Ovary (tissue), 9 donors: Measurements from ENCODE around the gene UBTD1. TPM values are rescaled to one million over a fixed set of nuclear protein-coding genes. Genes with fewer than 3 reads are reported as not detected.

Experiments used
- DNase-seq, 5 donors: peaks; one replicate each; pipeline ENCODE4 v3.0.0-alpha.2; 2019 to 2020
- H3K27ac ChIP-seq, 2 donors: fragments of 200-600 bp; one replicate each; pipeline versions ENCODE4 v1.5.1 to v1.8.0; 2019 to 2022
- H3K27me3 ChIP-seq: fragments of 200-600 bp; one replicate; pipeline ENCODE4 v1.8.0; 2022
- H3K36me3 ChIP-seq: fragments of 200-600 bp; sonication (generic); one replicate; pipeline ENCODE4 v1.5.1; 2019
- H3K4me1 ChIP-seq: one replicate; pipeline ENCODE4 v1.8.1; 2013; ENCODE audit warnings: mild to moderate bottlenecking, moderate library complexity; ENCODE audit not compliant: insufficient read depth
- H3K4me3 ChIP-seq: fragments of 200-600 bp; sonication (generic); one replicate; pipeline ENCODE4 v1.5.1; 2017
- H3K9me3 ChIP-seq, 2 donors: fragments of 200-600 bp in 1 of 2; sonication (generic) in 1 of 2; one replicate each; pipeline versions ENCODE4 v1.5.1 to v1.8.1; 2013 to 2019; ENCODE audit warnings: mild to moderate bottlenecking in 1 of 2, moderate library complexity in 1 of 2
- EP300 ChIP-seq: sonication (generic); formaldehyde crosslinking; IDR thresholded peaks from one replicate; pipeline ENCODE4 v1.6.1; 2017; ENCODE audit warnings: antibody characterized with exemption
- POLR2A ChIP-seq: fragments of 450-650 bp; IDR thresholded peaks from one replicate; pipeline ENCODE4 v1.6.1; 2017; ENCODE audit warnings: antibody characterized with exemption, mild to moderate bottlenecking, moderate library complexity
- WGBS, 3 donors: extraction: QIAGEN DNeasy Blood & Tissue Kit in 1 of 3; methylation state at CpG; one replicate each; pipeline versions ENCODE4 v1.1.5 to v1.1.7; 2013 to 2017; 5-methylcytosine and 5-hydroxymethylcytosine counted together
- intact Hi-C, 4 donors: fragments of 100-400 bp; cut with DNase I; formaldehyde crosslinking; loops; one replicate each; pipeline versions ENCODE4 v1.11.0 to v1.15.1; 2022 to 2023
- polyA plus RNA-seq, 2 donors: library from polyadenylated mRNA; stranded (reverse); fragments of 200-250 nt in 1 of 2; fragments of 350-450 nt in 1 of 2; fragmentation: Illumina TruSeq in 1 of 2; extraction: RNeasy Lipid Tissue Mini Kit (QIAGEN cat#74804) in 1 of 2; gene quantifications; one replicate each; pipeline ENCODE4 v1.2.3, GENCODE V29; 2013 to 2014
- total RNA-seq, 7 donors: library from RNA; depleted of rRNA in 2 of 7; stranded (reverse); fragments of >200 nt in 2 of 7; fragmentation: NEBNext Ultra II Directional in 3 of 7; extraction: Animal tissue kit (Norgen Biotek cat#: 25700) in 3 of 7; gene quantifications; one replicate each; pipeline versions ENCODE4 v1.1.0 to v1.2.4, GENCODE V29; 2016 to 2023
- TF ChIP-seq, protein P1 (sequence below), 3 donors: fragments of 450-650 bp in 2 of 3; fragments of 200-600 bp in 1 of 3; IDR thresholded peaks; one replicate each; pipeline versions ENCODE4 v1.5.1 to v1.8.0; 2016 to 2022; ENCODE audit warnings: antibody characterized with exemption in 3 of 3, mild to moderate bottlenecking in 1 of 3
- donor health status: DM: no; HTN: no; CAD: no; lungs with moderate emphysema.
- donor health status: DM: no; HTN: no; CAD: no.
- donor health status: Bipolar disorder and iron deficiency.
- donor health status: DM: yes; HTN: yes; CAD: no.
- donor health status: DM: no; HTN: no; CAD: no.
- donor health status: DM: yes; HTN: yes; CAD: no.

Gene UBTD1
- total and polyA plus RNA-seq, 9 donors = 0.20 to 15.2 (median 11.5) TPM

DNA sequence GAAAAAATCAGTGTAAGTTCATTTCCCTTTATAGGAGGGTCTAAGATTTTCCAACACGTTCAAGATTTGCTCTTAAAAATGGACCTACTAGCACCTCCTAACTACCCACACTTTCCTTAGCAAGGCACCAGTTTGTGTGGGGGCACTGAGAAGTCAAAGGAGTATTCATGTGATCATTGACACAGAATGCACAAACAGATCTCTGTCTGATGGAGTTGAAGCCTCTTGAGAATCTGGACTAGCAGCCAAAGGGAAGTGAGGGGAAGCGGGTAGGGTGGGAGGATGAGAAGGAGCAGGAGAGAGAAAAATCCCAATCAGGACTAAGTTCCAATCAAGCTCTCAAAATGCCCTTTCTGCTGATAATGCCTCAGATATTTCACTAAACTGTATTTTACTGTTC is 4.6 kb upstream of the UBTD1 start:
- Histone ChIP-seq H3K27me3 (no peaks in the 10 kb centered on the region), H3K4me3 (no peak overlapping the region), H3K27ac (no peak overlapping the region), H3K9me3 (no peaks in the 10 kb centered on the region), H3K4me1 (peaks cover 6% of the 10 kb centered on the region), H3K36me3 (no peaks in the 10 kb centered on the region)
- WGBS, 3 donors = 29 to 50% (median 38%) methylated on average over 2 of the region's 2 CpGs
- intact Hi-C loops = loop anchor here in 1 of 4 donors (10.0 kb wide), 1 partner anchor 51 kb away; no protein-coding TSS in a partner anchor
- TF ChIP-seq POLR2A = no peak
- no peak for DNase-seq

DNA sequence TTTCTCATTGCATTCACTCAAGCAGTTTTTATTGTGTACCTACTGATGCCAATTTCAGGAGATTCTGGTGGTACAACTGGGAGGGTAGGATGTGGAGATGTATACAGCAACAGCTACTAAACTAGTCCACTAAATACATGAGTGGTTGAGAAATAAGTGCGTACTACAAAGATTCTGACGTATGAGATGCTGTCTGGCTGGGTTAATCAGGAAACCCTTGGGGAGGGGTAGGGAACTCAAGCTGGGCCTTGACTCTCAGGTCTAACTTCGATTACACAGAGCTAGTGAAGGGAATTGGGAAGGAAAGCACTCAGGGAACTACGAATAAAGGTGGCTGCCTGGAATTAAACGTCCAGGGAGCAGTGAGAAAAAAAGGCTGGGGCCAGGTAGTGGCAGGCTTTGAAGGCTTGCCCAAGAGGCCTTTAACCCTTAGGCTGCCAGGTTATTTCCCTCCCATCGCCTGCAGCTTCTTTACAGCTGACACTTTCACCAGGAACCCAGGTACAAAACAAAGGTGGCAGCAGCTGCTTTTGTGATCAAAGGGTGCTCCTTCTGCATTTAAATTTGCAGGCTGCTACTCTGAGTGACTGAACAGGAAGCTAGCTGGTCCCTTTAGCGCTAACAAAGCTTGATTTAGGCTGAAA is 3.7 kb upstream of the UBTD1 start:
- intact Hi-C loops = loop anchor here in 1 of 4 donors (10.0 kb wide), 1 partner anchor 50 kb away; no protein-coding TSS in a partner anchor
- H3K36me3 ChIP-seq = no peaks in the 10 kb centered on the region
- DNase-seq = no peak
- H3K9me3 ChIP-seq = no peaks in the 10 kb centered on the region
- peaks cover 5% of the 10 kb centered on the region for H3K4me1 ChIP-seq
- TF ChIP-seq POLR2A = no peak
- no peak for TF ChIP-seq EP300
- TF ChIP-seq, protein P1, sequence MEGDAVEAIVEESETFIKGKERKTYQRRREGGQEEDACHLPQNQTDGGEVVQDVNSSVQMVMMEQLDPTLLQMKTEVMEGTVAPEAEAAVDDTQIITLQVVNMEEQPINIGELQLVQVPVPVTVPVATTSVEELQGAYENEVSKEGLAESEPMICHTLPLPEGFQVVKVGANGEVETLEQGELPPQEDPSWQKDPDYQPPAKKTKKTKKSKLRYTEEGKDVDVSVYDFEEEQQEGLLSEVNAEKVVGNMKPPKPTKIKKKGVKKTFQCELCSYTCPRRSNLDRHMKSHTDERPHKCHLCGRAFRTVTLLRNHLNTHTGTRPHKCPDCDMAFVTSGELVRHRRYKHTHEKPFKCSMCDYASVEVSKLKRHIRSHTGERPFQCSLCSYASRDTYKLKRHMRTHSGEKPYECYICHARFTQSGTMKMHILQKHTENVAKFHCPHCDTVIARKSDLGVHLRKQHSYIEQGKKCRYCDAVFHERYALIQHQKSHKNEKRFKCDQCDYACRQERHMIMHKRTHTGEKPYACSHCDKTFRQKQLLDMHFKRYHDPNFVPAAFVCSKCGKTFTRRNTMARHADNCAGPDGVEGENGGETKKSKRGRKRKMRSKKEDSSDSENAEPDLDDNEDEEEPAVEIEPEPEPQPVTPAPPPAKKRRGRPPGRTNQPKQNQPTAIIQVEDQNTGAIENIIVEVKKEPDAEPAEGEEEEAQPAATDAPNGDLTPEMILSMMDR (IDR thresholded peaks at IDR 0.05) = no peak
- WGBS, 3 donors = 40 to 42% (median 41%) methylated on average over 7 of the region's 7 CpGs
- no peaks in the 10 kb centered on the region for H3K27me3 ChIP-seq
- no peak overlapping the region for H3K4me3 ChIP-seq
- no peak overlapping the region for H3K27ac ChIP-seq

DNA sequence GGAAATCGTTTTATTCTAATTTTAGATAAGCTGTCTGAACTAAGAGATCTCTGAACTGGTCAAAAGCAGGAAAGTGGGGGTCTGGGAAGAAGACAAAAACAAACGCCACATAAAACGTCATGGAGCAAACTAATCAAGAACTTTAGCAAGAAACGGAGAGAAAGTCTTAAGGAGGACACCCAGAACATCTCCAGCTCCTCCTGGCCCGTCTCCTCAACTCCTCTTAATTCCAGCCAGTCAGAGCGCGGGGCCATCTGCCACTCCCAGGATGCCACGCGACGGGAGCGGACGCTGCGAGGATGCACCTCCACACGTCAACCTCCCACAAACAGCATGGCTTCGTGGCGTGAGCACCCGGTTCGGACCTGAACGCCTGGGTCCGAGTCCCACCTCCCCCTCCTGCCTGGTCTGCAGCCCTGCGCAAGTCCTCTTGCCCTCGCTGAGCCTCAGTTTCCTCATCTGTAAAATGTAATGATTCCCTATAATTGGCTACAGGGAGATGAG is 1.1 kb upstream of the UBTD1 start:
- Histone ChIP-seq H3K4me3 (peak overlapping the region; percentile 76), H3K27ac (peak overlapping the region in 1 of 2 donors; percentile 84), H3K4me1 (peaks cover 4% of the 10 kb centered on the region), H3K36me3 (no peaks in the 10 kb centered on the region), H3K27me3 (no peaks in the 10 kb centered on the region), H3K9me3 (no peaks in the 10 kb centered on the region)
- peak; percentile 69 to 82 (median 77) for DNase-seq
- WGBS, 3 donors = 0% methylated on average over 22 of the region's 22 CpGs
- intact Hi-C loops = loop anchor here in 2 of 4 donors (2.0 to 10.0 kb wide), 2 partner anchors 45 to 47 kb away; no protein-coding TSS in a partner anchor
- TF ChIP-seq, protein P1 (IDR thresholded peaks at IDR 0.05) = no peak
- TF ChIP-seq POLR2A = peak; percentile 18

DNA sequence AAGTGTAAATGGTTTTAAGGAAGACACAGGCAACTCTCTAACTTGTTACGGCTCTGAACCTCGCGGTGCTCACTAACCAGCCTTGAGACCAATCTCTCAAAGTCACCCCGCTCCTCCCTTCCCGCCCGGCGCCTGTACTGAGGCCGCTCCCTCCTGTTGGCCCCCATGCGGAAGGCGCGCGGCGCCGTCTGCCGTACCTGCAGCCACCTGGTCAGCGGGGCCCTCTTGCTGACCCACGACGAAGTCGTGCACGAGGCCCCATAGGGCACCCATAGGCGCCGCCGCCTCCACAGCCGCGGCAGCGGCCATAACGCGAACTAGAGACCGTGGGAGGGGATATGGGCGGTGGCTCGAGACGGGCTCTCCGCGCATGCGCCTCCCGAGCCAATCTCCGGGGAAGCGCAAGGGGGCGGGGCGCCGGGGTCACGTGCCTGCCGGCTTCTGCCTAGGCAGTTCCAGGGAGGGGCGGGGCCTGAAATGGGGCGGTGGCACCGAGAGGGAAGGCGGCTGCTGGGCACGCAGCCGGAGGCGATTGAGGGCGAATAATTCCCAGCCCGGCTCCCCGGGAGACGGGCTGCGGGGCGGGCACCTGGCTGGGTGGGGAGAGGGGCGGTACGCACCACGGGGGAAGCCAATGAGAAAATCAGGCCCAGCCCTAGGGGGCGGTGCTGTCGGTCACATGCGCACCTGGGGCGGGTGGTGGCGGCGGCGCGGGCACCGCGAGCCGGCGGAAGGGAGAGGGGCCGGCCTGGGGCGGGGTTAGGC is 466 bp upstream of the UBTD1 start, which contains the start of gene MMS19:
TSS of gene MMS19 (minus strand) at position 347 of the 765 bp plus-strand sequence. CDS start at position 309, 38 bp downstream.
- Histone ChIP-seq H3K4me1 (peaks cover 4% of the 10 kb centered on the region), H3K9me3 (no peaks in the 10 kb centered on the region), H3K27me3 (no peaks in the 10 kb centered on the region), H3K4me3 (peak within 1 kb of the TSS; percentile 76), H3K36me3 (no peaks in the 10 kb centered on the region), H3K27ac (peak within 1 kb of the TSS; percentile 73 to 84)
- intact Hi-C loops = loop anchor here in 2 of 4 donors (2.0 to 10.0 kb wide), 2 partner anchors 45 to 47 kb away; no protein-coding TSS in a partner anchor
- 1% methylated on average over 56 to 73 of the region's 73 CpGs for WGBS, 3 donors
- peak; percentile 100 for DNase-seq
- TF ChIP-seq EP300 (peak; percentile 48), POLR2A (peak; percentile 57)
- TF ChIP-seq, protein P1 (IDR thresholded peaks at IDR 0.05) = peak in 1 of 3 donors; percentile 23
